Putamen (tissue), 1 donor: ENCODE measurements around the gene PINK1.

ENCODE experiments used
- DNase-seq: peaks from one replicate; pipeline ENCODE4 v3.0.0-alpha.2; 2016; ENCODE audit warnings: low spot score

PINK1 gene

DNA sequence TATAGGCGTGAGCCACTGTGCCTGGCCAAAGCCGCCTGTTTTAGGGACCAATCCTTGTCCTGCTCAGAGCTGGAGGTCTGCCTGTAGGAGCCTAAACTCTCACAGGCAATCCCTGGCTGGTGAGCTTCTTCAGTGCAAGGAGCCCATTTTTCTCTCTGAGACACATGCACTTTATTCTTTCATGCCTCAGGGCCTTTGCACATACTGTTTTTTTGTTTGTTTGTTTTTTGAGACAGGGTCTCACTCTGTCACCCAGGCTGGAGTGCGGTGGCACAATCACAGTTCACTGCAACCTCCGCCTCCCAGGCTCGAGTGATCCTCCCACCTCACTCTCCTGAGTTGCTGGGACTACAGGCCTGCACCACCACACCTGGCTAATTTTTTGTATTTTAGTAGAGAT lies 21.6 kb upstream of the PINK1 start:
- no peak for DNase-seq

- DNase-seq, result no peak
Observed at GRCh38 chr1:20612221-20612746, 21.0 kb upstream of the PINK1 start.

DNA sequence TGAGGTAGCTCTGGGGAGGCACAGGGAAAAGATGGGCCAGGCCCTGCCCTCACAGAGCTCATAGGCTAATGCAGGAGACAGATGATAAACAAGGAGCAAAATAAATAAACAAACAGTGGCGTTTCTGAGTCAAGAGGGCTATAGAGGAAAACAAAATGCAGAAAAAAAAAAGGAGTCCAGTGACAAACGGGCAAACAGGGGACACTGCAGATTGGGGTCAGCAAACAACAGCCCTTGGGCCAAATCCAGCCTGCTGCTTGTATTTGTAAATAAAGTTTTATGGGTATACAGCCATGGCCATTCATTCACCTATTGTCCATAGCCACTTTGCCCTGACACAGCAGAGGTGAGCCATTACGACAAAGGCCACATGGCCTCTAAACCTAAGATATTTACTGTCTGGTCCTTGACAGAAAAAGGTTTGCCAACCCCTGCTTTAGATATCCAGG lies 19.1 kb upstream of the PINK1 start:
- DNase-seq, result no peak

DNA sequence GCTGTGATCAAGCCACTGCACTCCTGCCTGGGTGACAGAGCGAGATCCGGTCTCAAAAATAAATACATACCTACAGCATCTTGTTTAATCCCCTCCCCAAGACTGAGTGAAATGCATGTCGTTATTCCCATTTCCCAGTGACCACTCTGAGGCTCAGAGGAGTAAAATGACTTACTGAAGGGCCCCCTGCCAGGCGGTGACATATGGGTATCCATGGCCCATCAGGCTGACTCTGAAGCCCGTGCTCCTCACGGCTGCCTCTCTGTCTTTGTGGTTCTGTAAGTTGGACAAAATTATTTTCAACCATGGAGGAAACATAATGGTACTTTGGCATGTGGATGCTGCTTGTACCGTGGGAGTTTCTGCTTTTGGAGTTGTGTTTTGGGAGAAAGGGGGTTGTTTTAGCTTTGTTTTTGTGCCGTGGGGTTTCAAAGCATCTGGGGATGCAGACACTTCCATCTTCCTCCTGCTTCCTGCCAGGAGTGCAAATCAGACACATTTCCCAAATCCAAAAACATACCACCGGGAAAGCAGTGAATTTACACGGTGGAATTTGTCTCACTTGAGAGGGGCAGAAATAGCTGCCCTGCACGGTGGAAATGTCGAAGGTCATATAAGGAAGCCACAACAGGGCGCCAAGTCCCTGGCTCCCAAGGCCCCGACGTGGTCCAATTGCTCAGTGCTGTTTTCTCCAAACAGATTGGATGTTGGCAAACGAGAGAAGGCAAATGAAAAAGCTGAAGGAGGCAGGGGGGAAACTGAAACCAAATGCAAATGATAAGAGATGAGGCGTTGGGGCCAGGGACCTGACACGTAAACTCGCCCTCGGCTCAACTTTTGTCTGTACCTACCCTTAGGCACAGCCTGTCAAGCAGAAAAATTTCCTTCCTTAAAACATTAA lies 17.1 kb upstream of the PINK1 start:
- no peak for DNase-seq

DNA sequence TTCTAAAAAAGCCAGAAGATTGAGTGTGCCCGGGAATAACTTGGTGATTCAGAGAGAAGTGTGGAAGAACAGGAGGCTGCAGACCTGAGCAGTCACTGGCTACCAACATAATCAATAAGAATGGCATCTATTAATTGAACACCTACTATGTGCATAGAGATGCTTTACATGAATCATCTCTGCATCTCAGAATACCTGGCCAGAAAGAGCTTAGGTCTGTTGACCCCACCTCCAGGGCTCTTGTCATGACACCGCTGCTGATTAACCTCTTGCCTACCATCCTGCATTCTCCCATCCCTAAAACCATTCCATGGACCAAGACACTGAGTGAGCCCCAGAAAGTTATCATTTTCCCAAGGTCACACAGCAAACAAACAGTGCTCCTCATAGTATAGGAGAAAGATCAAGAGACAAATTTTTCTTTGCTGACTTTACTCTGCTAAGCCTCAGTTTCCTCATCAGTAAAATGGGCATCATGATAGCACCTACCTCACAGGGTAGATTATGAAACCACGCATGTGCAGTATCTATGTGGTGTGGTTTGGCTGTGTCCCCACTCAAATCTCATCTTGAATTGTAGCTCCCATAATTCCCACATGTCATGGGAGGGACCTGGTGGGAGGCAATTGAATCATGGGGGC lies 16.3 kb upstream of the PINK1 start:
- no peak for DNase-seq

DNA sequence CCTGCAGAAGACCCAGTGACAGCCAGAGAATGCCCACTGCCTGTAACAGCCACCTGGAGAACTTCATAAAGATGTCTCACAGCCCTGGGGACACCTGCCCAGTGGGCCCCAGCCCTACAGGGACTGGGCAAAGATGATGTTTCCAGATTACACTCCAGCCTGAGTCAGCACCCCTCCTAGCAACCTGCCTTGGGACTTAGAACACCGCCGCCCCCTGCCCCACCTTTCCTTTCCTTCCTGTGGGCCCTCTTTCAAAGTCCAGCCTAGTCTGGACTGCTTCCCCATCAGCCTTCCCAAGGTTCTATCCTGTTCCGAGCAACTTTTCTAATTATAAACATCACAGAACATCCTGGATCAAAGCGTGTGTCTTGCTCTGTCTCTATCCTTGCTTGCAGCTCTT lies 14.7 kb upstream of the PINK1 start:
- no peak for DNase-seq

- no peak for DNase-seq
Observed at GRCh38 chr1:20619999-20620398, 13.3 kb upstream of the PINK1 start.

- DNase-seq, result no peak
Observed at GRCh38 chr1:20621012-20621411, 12.2 kb upstream of the PINK1 start.

DNA sequence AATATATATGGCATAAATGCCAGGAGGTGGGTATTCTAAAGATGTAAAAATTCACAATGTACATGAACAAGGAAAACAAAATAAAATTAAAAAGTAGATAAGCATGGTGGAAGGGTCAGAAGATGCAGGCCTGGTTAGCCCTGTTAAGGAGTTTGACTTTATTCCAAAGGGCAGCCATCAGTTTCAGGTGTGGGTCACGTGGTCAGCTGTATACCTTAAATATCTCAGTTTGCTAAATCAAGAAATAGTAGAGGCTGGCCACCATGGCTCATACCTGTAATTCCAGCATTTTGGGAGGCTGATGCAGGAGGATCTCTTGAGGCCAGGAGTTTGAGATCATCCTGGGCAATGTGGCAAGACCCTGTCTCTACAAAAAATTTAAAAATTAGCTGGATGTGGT lies 8.5 kb upstream of the PINK1 start:
- no peak for DNase-seq

DNA sequence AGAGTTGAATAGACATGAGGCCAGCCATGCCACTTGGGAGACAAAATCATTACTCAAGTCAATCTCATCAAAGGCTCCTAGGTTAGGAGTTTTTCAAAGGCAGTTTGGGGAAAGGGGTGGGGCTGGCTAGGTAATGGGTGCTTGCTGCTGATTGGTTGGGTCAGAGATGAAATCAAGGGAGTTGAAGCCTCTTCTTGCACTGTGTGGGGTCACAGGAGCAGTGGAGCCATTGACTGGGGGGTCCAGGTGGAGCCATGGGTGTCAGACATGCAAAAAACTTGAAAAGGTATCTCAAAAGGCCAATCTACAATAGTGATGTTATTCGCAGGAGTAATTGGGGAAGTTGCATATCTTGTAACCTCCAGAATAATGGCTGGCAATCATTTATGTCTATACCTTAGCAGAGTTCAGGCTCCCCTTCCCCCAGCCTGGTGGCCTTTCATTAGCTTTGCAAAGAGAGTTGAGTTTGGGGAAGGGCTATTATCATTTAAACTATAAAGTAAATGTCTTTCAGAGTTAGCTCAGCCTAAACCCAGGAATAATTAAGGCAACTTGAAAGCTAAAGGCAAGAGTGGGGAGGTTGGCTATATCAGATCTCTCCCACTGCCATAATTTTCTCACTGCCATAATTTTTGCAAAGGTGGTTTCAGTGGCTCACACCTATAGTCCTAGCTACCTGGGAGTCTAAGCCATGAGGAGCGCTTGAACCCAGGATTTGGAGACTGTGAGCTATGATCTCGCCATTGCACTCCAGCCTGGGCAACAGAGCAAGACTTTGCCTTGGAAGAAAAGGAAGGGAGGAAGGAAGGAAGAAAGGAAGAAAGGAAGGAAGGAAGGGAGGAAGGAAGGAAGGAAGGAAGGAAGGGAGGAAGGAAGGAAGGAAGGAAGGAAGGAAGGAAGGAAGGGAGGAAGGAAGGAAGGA lies 7.8 kb upstream of the PINK1 start:
- DNase-seq, result no peak

GRCh38 chr1:20626098-20626427 lies 7.2 kb upstream of the PINK1 start:
- DNase-seq, result no peak

DNA sequence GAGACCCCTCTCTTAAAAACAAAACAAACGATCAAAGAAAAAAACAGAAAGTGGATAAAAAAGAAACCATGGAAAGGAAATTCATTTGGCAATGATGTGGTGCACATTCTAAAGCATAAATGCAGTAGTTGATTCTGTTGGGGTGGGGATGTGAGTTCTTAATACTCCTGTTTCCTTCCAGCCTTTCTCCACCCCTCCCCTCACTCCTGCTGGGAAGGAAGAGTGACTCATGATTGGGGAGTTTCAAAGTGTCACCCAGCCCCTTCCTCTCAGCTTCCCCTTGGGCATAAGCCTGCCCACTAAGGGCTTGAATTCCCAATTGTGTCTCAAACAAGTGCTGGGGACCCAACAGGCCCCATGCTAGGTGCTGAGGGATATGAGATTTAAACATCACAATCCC lies 6.7 kb upstream of the PINK1 start:
- DNase-seq, result no peak

DNA sequence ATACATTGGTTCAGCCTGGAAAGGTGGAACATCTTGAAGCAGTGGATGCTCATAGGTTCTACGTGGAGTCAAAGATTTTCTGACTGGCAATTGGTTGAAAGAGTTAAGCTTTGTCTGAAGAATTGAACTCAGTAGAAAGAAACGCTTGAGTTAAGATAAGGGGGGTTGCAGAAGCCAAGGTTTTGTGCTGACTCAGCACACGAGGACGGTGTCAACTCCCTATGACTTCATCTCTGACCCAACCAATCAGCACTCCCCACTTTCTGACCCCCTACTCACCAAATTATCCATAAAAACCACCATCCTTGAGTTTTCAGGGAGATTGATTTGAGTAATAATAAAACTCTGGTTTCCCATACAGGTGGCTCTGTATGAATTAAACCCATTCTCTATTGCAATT lies 2.5 kb upstream of the PINK1 start:
- no peak for DNase-seq

- DNase-seq, result no peak
Observed at GRCh38 chr1:20632386-20632785, 872 bp upstream of the PINK1 start.

GRCh38 chr1:20634065-20634593 lies 871 bp downstream of the PINK1 start:
- DNase-seq, result no peak

DNA sequence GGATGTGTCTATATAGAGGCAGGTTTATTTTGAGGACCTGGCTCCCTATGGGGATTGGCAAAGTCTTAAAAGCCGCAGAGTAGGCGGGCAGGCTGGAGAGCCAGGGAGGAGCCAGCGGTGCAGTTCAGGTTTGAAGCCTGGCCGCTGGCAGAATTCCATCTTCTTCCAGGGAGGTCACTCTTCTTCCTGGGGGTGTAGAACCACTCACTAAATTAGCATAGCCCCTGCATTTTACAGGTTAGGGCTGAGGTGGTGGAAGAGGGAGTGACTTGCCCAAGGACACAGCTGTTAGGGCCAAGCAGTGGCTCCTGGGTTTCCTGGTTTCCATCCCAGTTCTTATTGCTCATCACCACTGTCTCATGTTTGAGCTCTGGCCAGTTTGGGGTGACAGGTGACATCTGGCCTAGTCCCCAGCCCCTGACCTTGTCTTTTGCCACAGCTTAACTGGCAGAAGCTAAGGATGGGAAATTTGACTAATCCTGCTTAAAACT lies 1.4 kb downstream of the PINK1 start:
- no peak for DNase-seq

- DNase-seq, result no peak
Observed at GRCh38 chr1:20636785-20637347, 3.6 kb downstream of the PINK1 start.

DNA sequence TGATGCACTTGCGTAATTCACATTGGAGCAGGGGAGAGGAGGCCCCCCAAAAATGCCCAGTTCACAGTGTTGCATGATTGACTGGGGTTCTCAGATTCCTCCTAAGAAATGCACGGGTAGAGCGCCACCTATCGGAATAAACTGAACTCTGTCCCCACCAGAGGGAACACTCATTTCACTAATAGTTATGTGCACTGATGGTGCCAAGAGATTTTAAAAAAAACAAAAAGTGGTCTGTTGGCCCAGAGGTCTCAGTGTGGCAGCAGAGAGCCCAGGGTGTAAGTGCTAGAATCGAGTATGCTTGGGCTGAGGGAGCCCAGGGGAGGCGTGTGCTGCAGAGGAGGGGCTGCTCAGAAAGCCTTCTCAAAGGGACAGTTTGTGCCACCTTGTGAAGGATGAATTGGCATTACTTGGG lies 6.9 kb downstream of the PINK1 start:
- DNase-seq, result no peak

DNA sequence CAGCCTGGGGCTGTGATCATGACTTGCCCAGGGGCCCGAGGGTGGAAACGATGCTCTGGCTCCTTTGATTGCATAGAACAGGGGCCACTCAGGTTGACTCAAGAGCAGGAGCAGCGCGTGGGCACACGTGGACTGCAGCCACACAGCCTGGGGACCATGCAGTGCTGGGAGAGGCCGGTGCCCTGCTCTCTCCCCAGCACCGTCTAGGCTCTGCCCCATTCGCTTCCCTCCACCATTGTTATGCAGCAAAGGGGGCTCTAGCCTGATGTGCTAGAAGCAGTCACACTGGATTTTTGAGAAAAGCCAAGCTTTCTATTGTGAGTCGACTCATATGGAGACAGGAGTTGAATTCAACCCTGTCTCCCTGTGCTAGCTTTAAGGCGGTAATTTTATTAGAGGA lies 8.7 kb downstream of the PINK1 start:
- no peak for DNase-seq

GRCh38 chr1:20643080-20643479 lies 9.8 kb downstream of the PINK1 start:
- no peak for DNase-seq

DNA sequence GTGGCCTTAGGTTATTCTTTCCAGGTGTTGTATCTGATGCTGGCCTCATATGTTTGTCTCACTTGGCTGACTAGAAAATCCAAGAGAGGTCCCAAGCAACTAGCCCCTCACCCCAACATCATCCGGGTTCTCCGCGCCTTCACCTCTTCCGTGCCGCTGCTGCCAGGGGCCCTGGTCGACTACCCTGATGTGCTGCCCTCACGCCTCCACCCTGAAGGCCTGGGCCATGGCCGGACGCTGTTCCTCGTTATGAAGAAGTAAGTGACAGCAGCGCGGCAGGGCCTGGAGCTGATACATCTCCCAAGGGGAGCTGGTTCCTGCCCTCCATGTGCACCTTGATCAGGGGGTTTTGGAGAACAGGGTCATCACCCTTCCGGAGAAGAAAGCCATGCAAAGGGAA lies 11.2 kb downstream of the PINK1 start:
- DNase-seq, result no peak

DNA sequence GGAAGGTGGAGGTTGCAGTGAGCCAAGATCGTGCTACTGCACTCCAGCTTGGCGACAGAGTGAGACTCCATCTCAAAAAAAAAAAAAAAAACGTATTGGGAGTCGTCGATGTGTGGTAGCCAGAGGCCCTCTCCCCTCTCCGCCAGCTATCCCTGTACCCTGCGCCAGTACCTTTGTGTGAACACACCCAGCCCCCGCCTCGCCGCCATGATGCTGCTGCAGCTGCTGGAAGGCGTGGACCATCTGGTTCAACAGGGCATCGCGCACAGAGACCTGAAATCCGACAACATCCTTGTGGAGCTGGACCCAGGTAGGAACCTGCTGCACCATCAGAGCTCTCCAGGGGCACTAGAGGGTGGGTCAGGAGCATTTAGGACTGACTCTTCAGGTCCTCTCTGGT lies 12.2 kb downstream of the PINK1 start:
- DNase-seq, result no peak
